GM21619 (cell line): Measurements from ENCODE around the gene PDZRN3.

Experiments used
- ATAC-seq: cut with Tn5 transposase; IDR thresholded peaks from one replicate; pipeline ENCODE4 v1.9.1; 2021; ENCODE audit not compliant: unreplicated experiment

The PDZRN3 gene

GRCh38 chr3:73624821-73625665, at the start of gene PDZRN3:
Gene PDZRN3, minus strand, starts transcription at chr3:73624941.
- no peak for ATAC-seq

DNA sequence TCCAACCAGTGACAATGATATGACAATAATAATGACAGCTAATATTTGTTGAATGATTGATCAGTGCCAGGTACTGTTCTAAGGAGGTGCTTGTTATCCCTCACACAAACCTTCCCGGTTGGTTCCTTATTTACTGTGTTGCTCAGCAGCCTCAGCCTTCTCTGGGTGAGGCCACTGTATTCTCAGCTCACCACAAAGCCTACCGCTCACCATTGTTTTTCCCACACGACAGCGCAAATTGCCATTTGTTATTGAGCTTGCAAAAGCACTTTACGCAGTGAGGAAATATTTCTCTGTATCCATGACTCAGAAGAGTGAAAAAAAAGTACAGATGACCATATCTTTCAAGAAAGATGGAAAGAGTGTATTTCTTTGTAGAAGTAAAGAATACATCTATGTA, 49.5 kb upstream of the PDZRN3 start:
- ATAC-seq = no peak

DNA sequence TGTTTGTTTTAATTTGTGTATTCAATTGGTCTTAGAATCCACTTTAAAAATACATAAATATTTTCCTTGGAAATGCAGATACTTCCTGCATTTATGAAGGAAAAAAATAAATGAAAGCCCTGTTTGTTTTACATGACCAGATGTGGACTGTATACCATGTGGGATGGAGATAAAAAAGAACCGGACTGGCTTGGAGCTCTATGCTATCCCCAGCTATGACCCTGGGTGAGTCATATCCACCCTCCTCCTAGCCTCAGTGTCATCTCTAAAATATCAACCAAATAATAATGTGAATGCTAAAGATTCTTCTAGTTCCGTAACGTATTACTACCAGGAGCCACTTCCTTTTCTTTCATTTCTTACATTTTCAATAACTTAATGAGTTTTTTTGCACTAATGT, 44.5 kb upstream of the PDZRN3 start:
- no peak for ATAC-seq

DNA sequence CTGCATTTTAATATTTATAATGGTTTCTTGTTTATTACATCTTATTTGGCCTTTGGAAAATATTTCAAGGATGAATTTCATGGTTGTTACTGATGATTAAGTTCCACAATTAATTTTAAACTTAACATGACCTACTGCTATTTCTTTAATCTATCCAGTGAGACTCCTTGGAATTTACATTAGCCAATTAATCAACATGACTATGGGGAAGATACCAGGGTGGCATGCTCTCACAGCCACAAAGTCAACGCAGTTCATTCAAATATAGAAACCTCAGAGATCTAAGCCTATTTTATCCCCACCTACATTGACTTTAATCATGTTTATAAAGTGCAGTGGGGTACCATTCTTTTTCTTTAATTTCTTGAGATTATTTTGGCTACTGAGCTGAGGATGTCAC, 43.6 kb upstream of the PDZRN3 start:
- ATAC-seq = no peak

DNA sequence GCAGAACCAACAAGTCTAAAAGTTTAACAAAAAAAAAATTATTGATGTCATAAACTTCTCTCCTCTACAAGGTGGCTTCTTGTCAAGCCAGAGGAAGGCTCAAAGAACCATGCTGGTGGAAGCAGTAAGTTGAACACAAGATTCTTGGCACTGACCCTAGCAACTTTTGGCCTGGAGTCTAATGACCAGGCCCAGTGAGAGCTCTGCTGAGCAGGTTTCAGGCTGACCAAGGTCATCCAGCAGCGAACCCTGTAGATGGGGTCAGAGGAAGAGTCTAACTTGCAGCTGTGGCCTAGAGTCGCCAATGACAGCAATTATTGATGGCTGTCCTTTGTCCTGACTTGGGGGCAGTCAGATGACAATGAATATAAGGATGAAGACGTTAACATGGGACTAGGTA, 43.1 kb upstream of the PDZRN3 start:
- ATAC-seq = no peak

- ATAC-seq = no peak
Observed at GRCh38 chr3:73665286-73665685, 40.5 kb upstream of the PDZRN3 start.

- ATAC-seq = no peak
Observed at GRCh38 chr3:73664389-73664788, 39.6 kb upstream of the PDZRN3 start.

DNA sequence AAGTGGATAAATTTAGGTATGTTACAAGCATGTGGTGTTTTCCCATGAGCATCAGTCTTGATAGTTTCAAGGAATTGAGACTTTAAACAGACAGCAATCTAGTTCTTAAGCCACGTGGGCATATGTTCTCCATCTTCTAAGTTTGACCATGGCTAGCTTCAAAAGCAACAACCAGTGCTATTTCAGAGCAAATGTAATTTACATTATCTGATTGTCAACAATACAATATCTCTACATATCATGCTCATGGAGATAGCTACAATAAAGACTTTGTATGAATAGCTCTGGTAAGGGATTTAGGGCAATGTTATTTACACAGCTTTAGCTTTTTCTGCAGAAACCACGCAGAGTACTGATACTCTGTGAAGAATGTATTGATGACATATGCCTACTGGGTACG, 38.8 kb upstream of the PDZRN3 start:
- ATAC-seq = no peak

GRCh38 chr3:73661265-73661664, 36.5 kb upstream of the PDZRN3 start:
- ATAC-seq = no peak

GRCh38 chr3:73658227-73658626, 33.5 kb upstream of the PDZRN3 start:
- ATAC-seq = no peak

- ATAC-seq = no peak
Observed at GRCh38 chr3:73657186-73657585, 32.4 kb upstream of the PDZRN3 start.

GRCh38 chr3:73656241-73656890, 31.6 kb upstream of the PDZRN3 start:
- no peak for ATAC-seq

- ATAC-seq = no peak
Observed at GRCh38 chr3:73655197-73655596, 30.5 kb upstream of the PDZRN3 start.

DNA sequence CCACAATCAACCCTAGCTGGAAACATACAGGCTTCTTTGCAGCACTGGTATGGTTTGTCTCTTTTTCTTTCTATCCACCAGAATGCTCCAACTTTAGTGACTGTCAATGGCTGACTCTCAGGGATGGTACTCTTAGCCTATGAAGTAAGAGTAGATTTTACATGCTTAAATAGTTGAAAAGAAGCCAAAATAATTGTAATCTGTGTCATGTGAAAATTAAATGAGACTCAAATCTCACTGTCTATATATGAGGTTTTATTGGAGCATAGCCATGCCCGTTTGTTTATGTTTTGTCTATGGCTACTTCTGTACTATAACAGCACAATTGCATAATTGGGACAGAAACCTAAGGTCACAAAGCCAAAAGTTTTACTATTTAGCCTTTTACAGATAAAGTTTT, 29.1 kb upstream of the PDZRN3 start:
- no peak for ATAC-seq

DNA sequence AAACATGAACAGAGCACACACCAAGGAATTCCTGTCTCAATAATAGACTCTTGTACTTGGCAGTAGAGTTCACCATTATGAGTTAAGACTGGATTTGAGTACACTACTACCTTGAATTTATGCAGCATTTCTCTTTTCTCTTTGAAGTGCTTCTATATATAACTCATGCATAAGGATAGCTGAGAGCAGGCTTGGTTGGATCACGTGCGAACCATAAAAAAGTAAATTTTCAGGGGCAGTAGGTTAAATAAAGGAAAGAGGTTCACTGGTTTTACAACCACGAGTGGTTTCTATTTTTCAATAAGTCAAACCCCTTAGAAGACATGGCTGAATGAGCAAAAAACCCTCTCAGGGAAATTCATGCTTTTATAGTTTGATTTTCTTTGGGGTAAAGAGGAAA, 28.6 kb upstream of the PDZRN3 start:
- no peak for ATAC-seq

DNA sequence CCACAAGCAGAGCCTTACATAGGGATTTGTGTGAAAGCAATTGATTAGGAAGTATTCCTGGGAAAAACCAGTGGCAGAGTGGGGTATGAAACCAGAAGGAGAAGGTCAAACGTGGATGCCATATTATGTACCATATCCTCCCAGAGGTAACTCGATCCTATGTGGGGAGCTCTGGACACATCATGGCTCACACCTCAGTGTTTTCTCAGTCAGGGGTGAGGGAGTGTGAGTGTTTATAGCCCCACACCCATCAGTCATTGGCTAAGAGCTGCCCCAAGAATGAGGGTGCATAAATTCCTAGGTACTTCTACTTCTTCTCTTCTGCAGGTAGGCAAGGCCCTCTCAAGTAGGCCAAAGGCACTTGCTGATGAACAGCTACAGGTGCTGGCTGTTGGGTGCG, 28.2 kb upstream of the PDZRN3 start:
- ATAC-seq = no peak

- no peak for ATAC-seq
Observed at GRCh38 chr3:73637042-73637441, 12.3 kb upstream of the PDZRN3 start.

- no peak for ATAC-seq
Observed at GRCh38 chr3:73635254-73635653, 10.5 kb upstream of the PDZRN3 start.

GRCh38 chr3:73633916-73634344, 9.2 kb upstream of the PDZRN3 start:
- no peak for ATAC-seq

DNA sequence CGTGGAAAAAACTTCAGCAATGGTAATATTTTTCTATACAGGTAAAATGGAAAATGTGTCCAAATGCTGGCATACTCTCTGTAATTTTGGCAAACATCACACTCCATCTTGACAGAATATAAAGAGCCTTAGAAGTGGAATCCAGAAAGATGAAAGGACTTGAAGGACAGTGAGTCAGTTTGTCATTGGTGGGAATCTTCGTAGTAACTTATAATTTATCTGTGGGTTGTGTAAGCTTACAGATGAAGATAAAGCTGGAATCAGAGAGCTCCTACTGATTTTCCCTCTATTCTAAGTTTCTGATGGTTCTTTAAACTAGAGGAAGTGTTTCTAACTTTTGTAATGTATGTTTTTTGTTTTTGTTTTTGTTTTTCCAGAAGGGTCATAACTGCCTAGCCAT, 8.7 kb upstream of the PDZRN3 start:
- ATAC-seq = no peak

- no peak for ATAC-seq
Observed at GRCh38 chr3:73626106-73626505, 1.4 kb upstream of the PDZRN3 start.

- ATAC-seq = no peak
Observed at GRCh38 chr3:73624017-73624820, 522 bp downstream of the PDZRN3 start.
